Stomach smooth muscle (tissue), 2 donors: ENCODE results near the gene LACTB.

Experiments used
- H3K27ac ChIP-seq: one replicate; pipeline ENCODE4 v1.7.0; 2013; ENCODE audit warnings: mild to moderate bottlenecking, low read length, inconsistent platforms
- H3K27me3 ChIP-seq, 2 donors: one replicate each; pipeline ENCODE4 v1.7.0; 2013; ENCODE audit warnings: low read length in 2 of 2; ENCODE audit not compliant: insufficient read depth in 2 of 2, control insufficient read depth in 1 of 2
- H3K36me3 ChIP-seq, 2 donors: one replicate each; pipeline ENCODE4 v1.7.0; 2013; ENCODE audit warnings: low read length in 2 of 2; ENCODE audit not compliant: control insufficient read depth in 2 of 2, insufficient read depth in 2 of 2
- H3K4me1 ChIP-seq: one replicate; pipeline ENCODE4 v1.7.0; 2013; ENCODE audit warnings: low read length; ENCODE audit not compliant: control insufficient read depth, insufficient read depth
- H3K4me3 ChIP-seq, 2 donors: one replicate each; pipeline ENCODE4 v1.7.0; 2013; ENCODE audit warnings: low read length in 2 of 2
- H3K9ac ChIP-seq, 2 donors: one replicate each; pipeline ENCODE4 v1.7.0; 2013; ENCODE audit warnings: low read length in 2 of 2, mild to moderate bottlenecking in 1 of 2
- H3K9me3 ChIP-seq, 2 donors: one replicate each; pipeline ENCODE4 v1.7.0; 2013; ENCODE audit warnings: low read length in 2 of 2; ENCODE audit not compliant: control insufficient read depth in 2 of 2
- donor health status: healthy.
- donor health status: Pancreatic carcinoma.

The LACTB gene

DNA sequence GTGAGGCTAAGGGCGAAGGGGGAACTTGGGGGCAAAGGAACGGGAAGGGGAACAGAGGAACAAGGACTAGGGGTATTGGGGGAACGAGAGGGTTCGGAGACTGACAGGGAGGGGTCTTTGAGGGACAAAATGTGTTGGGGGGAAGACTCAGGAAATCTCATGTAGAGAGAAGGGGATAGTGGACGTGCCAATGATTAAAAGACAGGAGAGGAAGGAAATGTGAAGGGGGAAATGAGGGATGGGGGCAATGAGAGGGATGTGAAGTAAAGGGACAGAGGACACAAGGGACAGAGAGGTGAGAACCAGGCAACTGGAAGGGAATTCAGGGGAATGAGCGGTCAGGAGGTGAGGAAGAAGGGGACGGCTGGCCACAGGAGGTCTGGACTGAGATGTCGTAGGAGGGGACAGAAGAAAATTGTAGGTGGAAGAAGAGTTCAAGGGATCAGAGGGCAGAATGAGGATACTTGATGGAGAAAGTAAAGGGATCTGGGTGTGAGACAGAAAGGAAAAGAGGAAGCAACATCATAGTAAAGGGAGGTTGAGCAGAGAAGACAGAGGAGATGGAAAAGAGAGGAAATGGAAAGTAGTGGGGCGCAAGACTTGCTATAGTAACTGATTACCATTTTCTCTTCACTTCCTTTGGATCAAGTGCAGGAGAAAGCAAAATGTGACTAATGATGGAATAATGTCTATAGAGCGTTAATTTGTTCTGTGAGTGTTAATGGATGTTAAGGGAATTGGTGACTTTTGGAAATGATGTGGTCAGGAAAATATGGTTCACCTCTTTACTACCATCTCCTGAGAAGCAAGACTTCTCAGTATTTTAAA is 68.5 kb downstream of the LACTB start:
- H3K4me1 ChIP-seq: peaks cover 7% of the 10 kb centered on the region
- H3K27me3 ChIP-seq: no peaks in the 10 kb centered on the region
- peak overlapping the region; percentile 70 for H3K27ac ChIP-seq
- H3K9ac ChIP-seq: peak overlapping the region; percentile 70 to 82
- H3K4me3 ChIP-seq: peak overlapping the region; percentile 35 to 81
- H3K9me3 ChIP-seq: no peaks in the 10 kb centered on the region
- no peaks in the 10 kb centered on the region for H3K36me3 ChIP-seq

DNA sequence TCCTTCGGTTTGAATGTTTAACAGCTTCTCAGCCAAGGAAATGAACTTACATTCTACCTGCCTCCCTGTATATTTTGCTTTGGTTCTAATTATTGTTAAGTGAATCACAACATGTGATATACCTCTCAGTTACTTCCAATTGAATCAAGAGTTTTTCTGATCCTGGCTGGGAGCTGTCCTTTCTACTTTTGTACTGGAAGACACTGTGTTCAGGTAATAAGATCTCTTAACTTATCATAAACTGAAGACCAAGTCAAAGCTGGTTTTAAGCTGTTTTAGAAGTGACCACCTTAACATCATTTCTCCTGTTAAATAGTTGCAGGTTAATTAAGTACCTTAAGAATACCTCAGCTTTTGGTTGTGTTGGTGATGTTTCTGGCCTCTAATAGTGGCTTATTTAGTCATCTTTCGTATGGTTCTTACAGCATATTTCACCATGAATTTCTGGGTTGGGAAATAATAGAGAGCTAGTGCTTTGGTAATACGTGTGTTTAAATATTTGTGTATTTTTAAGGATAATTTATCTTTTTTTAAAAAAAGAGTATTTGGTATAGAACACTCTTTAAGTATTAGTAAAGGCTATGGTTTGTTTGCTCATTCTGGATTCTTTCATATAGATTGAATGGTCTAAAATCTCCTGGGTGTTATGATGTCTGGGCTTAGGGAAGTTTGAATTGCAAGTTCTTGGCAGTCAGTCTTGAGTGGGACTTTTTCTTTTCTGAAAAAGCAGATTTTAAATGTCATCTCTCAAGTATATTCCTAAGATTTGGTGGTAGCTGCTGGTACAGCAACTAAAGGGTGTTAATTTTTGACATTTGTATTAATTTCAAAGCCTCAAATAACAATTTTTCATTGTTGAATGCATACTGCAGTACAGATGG is 69.3 kb downstream of the LACTB start:
- Histone ChIP-seq H3K4me1 (peaks cover 7% of the 10 kb centered on the region), H3K27ac (no peak overlapping the region), H3K27me3 (no peaks in the 10 kb centered on the region), H3K36me3 (no peaks in the 10 kb centered on the region), H3K4me3 (peak overlapping the region; percentile 35 to 81), H3K9ac (peak overlapping the region in 1 of 2 donors; percentile 70), H3K9me3 (no peaks in the 10 kb centered on the region)
